SK-N-DZ (cell line): Measurements from ENCODE around the gene DGLUCY.
A peak's percentile ranks its signal among the peaks of the same experiment; 100 is the strongest.
"Not testable (repeated sequence)": the region's sequence is repeated elsewhere in the genome, so short reads cannot be mapped to it uniquely, and the experiment has no call there.

Experiments used
- DNase-seq: peaks from one replicate; pipeline ENCODE4 v3.0.0-alpha.2; 2015; ENCODE audit warnings: low spot score

Gene DGLUCY

DNA sequence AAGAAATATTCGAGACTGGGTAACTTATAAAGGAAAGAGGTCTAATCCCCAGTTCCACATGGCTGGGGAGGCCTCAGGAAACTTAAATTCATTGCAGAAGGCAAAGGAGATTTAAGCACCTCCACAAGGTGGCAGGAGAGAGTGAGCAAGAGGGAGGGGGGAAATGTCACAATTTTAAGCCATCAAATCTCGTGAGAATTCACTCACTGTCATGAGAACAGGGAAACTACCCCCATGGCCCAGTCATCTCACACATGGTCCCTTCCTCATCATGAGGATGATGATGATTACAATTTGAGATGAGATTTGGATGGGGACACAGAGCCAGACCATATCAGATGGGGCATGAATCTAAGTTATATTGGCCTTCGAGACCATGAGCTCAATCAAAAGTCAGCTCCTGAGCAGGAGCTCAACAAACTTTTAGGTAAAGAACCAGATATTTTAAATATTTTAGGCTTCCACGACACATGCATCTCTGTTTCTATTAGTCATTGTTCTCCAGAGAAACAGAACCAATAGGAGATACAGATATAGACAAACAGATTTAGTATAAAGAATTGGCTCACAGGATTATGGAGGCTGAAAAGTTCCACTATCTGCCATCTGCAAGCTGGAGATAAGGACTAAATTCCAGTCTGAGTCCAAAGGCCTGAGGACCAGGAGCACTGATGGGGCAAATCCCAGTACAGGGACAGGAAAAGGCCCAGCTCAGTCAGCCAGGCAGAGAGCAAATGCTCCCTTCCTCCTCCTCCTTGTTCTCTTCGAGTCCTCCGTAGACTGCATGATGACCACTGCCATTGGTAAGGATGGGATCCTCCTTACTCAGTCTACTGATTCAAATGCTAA lies 24.9 kb downstream of the DGLUCY start:
- peak; percentile 6 for DNase-seq

DNA sequence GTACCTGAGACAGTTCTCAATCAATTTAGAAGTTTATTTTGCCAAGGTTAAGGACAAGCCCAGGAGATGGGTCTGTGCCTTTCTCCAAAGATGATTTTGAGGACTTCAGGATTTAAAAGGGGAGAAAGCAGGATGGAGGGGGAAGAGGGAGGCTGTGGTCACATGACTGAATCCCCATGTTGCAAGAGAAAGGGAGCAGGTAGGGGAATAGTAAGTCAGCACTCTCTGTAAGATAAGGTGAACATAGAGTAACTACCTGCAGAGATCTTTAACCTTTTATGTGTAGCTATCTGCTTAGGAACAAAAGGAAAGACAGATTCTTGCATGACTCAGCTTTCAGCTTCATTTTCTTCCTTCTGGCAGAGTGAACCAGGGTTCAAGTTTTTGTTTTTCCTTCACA lies 25.9 kb downstream of the DGLUCY start:
- DNase-seq, result no peak

DNA sequence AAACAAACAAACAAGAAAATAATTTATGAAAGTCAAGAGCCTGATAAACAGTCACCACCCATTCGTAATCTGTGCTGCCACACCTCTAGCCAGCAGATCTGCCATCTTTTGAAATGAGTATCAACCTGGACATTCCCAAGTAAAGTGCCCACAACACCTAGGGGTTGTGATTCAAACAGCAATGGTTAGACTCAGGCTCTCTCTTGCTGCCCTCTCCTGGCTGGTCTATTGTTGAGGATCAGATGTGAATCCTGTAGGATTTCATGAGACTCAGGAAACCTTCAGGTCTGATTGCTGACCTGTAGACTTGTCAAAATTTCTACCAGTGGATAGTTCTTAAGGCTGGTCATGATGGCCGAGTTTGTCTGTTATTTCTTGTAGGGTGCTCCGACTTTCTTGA lies 26.8 kb downstream of the DGLUCY start:
- DNase-seq, result no peak

DNA sequence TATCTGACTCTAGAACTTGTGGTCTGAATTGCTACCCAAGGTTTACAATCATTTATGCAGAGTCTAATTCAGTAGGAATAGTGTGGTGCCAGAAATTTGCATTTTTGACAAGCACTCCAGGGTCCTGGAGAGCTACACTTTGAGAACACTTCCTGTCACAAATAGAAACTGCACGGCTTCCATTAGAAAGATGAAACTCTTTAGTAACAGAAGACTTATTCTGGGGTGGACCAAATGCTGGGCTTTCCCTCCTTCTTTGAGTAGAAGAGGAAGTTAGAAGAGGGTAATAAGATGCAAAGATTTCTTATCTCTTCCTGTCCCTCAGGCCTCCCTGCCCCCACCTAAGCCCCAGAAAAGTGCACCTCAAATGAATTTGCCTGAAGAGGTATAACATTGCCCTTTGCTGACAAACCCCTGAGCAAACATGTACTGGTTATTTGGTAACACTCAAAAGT lies 28.4 kb downstream of the DGLUCY start:
- DNase-seq, result no peak

DNA sequence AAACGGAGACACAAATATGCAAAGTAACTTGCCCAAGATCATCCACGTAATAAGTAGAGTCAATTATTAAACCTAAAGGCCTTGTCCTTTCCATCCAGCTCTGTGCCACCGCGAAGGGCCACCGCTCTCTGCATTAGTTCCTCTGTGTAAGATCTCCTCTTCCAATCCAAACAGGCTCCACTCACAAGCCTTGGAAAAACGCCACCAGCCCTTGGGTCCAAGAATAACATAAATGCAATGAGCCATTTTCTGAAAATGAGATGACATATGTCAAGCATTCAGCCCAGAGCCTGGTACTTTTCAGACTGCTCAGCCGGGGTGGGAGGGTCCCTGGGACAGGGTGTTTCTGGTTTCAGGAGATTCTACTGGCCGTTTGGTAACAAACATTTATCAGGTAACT lies 30.0 kb downstream of the DGLUCY start:
- DNase-seq, result no peak

DNA sequence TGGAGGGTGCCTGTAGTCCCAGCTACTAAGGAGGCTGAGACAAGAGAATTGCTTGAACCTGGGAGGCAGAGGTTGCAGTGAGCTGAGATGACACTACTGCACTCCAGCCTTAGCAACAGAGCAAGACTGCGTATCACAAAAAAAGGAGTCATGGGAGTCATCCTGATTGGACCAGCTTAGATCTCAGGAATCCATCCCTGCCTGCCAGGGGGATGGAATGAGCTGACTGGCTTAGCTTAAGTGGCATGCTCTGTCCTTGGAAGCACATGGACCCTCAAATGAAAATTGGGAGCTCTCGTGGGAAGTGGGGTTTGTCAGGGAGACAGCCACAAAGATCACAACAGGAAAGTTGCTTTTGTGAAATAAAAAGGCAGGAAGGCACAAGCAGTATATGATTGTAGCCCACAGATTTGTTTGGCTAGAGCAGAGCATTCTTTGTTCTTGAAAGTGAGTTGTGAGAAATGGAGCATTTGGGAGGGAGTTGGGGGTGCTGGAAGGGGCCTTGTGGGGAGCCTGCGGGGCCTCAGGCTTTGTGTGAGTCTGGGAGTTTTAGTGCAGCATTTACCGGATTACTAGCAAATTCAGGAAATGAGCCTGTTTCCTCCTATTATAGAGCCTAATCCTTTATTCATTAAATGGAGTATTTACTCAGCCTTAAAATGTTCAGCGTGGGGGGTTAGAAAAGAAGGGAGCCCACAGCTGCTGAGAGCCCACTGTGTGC lies 30.7 kb downstream of the DGLUCY start:
- no peak for DNase-seq

DNA sequence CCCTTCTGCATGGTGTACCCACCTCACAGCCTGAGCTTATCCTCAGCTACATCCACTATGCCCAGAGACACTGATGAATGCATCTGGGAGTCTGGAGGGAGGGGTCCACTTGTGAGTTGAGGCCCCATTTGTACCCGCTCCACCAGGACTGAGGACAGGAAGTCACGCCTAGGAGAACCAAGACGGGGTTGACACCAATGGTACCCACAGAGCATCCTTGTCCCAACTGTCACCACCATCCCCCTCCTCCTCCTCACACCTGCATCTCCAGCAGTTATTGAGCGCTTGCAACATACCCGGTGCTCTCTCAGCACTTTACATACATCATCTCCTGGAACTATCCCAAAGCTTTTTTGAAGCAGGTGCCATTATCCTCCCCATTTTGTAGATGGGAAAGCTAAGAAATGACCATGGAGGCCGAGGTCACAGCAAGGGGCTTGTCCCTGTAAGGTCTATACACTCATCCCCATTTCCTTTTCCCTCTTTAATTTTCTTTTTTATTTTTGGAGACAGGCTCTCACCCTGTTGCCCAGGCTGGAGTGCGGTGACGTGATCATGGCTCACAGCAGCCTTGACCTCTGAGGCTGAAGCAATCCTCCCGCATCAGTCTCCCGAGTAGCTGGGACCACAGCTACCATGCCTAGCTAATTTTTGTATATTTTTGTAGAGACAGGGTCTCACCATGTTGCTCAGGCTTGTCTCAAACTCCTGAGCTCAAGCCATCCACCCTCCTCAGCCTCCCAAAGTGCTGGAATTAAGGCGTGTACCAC lies 31.7 kb downstream of the DGLUCY start:
- no peak for DNase-seq

DNA sequence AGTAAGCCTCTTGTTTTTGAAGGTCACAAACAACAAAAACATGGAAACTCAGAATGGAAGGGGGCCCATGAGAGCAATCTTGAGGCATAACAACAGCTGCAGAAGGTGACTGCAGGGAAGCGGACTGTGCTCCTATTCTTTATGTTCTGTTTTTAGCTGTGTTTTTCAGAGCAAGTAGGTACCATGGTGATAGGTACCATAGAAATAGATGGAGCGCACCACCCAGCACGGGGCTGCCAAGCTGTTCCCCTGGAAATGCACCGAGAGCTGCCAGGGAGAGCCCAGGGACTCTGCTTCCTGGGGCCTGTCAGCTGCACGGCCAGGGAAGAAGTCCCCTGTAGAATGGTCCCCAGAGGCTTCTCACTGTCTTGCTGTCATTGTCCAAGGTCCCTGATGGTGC lies 32.8 kb downstream of the DGLUCY start:
- DNase-seq, result no peak

DNA sequence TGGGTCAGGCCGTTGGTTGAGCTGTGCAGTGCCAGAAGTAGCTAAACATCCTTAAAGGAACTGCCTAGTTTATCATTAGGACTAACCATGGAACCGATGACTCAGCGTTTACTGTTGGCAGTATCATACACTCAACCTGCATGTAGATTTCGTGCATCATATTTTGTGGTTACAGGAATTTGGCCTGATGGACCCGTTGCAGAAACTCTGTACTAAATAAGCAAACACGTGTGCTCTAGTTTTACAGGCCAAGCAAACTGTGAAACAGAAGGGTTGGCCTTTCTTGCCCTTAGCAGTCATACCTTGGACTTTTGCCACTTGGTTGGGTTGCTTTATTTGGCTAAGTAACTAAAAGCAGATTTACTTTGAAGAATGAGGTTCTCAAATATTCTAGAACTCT lies 35.6 kb downstream of the DGLUCY start:
- DNase-seq, result no peak

DNA sequence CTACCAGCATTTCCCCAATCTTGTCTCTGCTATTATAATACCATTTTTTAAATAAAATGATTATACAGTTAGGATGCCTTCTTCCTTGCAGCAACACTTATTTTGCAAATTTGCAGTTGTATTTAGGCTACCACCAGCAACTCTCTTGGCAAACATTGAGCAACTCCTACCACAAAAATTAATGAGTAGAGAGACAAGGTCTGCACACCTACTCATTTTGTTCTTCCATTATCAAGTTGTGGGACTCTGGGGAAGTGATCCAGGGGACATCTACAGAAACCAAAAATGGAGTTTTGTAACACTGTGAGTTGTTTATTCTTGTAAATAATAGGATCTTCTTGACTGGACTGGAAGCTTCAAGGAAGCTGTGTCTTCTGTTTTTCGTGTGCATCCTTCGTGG lies 38.6 kb downstream of the DGLUCY start:
- no peak for DNase-seq

DNA sequence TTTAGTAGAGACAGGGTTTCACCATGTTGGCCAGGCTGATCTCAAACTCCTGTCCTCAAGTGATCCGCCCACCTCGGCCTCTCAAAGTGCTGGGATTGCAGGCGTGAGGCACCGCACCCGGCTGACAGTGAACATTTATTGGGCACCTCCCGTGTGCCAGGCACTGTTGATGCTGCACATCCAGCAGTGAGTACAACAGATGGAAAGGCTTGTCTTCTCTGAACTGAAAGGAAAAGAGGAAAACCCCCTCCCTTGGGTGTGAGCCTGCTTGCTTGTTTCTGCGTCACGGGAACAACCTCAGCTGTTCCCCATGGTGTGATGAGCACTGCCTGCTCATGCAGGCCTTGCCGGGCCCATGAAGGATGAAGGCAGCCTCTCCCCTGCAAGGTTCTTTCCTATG lies 39.5 kb downstream of the DGLUCY start:
- no peak for DNase-seq

DNA sequence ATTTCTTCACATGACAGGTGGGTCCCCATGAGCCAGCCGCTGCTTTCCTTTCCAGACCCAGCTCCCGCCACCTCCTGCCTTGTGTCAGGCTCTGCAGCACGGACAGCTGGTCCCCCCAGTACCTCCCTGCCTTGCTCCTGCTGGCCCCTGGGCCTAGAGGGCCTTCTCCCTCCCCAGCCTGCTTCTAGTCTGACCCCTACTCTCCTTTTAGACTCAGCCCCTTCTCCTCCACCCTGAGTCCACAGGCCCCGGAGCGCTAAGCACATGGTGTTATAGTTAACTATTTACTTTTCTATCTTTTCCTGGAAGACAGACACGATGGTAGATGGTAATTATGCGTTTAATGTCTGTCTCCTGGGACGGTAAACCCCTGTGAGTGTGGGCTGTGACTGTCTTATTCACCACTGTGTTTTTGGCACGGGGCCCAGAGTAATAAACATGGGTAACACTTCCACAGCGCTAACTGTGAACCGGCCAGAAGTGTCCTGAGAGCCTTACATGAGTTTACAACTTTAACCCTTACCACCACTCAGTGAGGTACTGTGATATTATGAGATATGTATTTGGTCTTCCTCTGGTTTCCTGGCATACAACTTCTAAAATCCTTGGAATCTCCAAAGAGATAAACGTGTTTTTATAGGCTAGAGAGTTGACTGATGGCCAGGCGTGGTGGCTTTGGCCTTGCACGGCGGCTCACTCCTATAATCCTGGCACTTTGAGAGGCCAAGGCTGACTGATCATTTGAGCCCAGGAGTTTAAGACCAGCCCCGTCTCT lies 41.2 kb downstream of the DGLUCY start:
- no peak for DNase-seq

DNA sequence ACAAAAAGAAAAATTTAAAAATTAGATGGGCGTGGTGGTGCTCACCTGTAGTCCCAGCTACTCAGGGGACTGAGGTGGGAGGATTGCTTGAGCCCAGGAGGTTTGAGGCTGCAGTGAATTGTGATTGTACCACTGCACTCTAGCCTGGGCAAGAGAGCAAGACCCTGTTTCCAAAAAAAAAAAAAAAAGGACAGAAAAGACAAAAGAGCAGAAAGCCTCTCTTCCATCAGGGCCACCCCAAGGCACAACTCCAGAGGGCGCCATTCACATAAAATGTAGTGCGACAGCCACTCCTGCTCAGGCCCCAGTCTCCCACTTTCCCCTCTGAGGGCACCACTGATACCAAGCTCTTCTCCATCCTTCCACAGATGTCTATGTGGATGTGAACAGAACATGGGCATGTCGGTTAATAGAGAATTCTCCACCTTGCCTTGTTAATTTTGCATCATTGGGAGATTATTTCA lies 41.8 kb downstream of the DGLUCY start:
- no peak for DNase-seq

DNA sequence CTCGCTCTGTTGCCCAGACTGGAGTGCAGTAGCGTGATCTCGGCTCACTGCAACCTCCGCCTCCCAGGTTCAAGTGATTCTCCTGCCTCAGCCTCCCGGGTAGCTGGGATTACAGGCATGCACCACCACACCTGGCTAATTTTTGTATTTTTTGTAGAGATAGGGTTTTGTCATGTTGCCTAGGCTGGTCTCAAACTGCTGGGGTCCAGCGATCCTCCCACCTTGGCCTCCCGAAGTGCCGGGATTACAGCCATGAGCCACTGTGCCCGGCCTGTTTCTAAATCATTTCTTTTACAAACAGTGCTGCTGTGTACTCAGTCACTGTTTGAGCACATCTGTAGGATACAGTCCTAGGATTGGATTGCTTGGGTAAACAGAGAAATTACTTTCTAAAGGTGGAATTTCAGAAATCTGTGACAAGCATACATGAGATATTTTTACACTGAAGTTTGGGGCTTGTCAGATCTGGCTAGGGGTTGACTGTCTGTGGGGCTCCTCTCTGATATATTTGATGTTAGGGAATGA lies 42.3 kb downstream of the DGLUCY start:
- not testable (repeated sequence) for DNase-seq

DNA sequence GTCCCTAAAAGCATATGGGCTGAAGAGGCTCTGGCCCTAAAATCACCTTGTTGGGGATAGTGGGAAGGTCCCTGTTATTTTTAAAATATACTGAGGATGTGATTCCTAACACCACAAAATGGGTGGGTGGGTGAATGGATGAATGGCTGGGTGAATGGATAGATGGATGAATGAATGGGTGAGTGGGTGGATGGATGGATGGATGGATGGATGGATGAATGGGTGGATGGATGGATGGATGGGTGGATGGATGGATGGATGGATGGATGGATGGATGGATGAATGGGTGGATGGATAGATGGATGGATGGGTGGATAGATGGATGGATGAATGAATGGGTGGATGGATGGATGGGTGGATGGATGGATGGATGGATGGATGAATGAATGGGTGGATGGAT lies 43.0 kb downstream of the DGLUCY start:
- not testable (repeated sequence) for DNase-seq

DNA sequence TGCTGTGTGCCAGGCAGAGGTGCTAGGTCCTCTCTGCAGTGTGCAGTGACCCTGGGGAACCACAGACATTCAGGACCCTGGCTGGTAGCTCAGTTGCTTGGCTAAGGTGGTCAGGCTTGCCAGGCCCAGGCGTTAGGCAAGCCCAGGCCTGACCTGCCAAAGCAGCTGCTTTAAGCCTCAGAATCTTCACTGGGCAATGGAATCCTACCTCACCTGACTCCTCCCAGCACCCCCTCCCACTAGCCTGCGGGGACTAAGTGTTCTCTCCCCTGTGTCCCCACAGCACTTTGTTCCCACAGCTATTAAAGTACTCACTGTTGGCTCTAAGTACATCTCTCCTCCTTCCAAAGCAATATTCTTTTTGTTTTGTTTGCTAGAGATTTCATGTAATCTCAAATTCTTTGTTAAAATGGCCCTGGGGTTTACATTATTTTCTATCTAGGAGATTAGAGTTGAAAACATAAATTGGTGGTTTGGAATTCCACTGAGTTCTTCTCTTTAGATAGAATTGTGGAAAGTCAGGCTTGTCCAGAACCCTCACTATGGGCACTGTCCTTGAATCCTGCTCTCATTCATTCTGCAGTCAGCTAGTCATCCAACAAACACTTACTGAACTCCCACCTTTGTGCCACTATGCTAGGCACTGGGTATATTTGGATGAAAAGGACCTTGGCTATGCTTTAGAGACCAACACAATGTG lies 44.4 kb downstream of the DGLUCY start:
- DNase-seq, result no peak

DNA sequence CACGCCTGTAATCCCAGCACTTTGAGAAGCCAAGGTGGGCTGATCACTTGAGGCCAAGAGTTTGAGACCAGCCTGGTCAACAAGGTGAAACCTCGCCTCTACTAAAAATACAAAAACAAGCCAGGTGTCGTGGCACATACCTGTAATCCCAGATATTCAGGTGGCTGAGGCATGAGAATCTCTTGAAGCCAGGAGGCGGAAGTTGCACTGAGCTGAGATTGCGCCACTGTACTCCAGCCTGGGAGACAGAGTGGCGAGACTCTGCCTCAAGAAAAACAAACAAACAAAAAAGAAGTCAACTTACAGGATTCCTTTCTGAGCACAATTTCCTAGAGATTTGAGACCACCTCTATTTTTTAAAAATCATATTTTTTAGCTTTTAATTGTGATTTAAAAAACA lies 45.3 kb downstream of the DGLUCY start:
- no peak for DNase-seq

DNA sequence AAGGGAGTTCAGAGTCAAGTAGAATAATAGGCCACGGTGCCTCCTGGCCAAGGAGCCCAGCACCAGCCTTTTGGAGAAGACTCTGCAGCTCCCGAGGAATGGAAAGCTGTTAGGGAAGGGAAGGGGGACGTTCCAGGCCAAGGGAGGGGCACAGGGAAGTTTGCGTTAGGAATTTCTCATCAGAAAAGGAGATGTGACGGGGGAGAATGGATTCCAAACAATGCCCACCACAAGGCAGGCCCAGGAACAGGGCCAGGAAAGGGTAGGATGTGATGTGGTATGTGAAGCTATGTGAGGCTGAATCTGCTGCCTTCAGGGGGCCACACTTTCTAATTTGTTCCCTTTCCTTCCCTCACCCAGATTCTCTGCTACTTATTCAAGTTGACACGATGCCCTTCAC lies 46.0 kb downstream of the DGLUCY start:
- DNase-seq, result no peak

DNA sequence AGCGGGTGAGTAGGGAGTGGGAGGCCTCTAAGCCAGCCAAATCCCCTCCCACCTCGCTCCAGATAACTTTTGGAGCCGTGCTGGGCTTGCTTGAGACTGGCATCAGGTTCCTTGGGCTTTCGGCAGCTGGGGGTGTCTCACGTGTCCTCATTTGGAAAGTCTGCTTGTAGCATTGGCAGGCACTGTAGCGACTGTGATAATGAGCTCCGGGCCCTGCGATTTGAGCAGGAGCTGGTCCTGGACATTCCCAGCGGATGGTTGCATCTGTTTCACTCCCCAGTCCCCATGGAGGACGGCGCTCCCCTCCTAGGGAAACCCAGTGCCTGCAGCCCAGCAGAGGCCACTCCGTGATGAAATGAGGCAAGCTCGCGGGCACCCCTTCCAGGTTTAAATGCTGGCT lies 49.4 kb downstream of the DGLUCY start:
- no peak for DNase-seq

DNA sequence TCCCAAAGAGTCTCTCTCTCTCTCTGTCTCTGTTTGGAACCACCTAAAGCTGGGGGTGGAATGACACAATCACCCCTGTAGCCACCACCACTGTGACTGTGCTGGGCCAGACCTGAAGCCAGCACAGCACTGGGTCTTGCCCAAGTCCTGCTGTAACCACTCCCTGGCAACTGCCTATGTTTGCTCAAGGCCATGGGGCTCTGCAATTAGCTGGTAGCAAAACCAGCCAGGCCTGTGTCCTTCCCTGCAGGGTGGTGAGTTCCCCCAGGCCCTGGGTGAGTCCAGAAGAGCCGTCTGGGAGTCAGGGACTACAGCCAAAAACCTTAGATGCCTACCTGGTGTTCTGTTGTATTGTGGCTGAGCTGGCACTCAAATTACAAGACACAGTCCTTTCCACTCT lies 50.8 kb downstream of the DGLUCY start:
- DNase-seq, result no peak

DNA sequence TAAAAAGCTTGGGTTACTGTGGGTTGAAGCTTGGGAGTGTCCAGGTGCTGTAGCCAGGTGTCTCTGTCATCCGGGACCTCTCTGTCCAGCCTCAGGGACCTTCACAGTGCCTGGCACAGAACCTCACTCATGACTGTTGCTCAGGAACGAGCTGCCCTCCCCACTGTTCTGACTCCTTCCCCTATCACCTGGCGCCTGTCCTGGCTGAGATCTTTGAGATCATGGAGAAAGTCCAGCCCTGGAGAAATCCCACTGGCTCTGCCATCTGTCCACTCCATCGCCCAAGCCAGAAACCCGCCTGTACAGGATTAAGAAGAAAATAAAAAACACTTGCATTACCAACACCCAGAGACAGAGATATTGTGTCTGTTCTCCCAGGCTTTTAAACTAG lies 53.5 kb downstream of the DGLUCY start:
- DNase-seq, result no peak
